Measurements from ENCODE around the gene TMEM179B. TPM values are rescaled to one million over a fixed set of nuclear protein-coding genes. Genes with fewer than 3 reads are reported as not detected.

TMEM179B gene
- total and polyA plus RNA-seq, 7 experiments from 2014 or later: 23.2 to 113 (median 61.1) TPM

GRCh38 chr11:62794201-62794775 lies 7.1 kb downstream of the TMEM179B start:
- intact Hi-C loops (cut with micrococcal nuclease): no loop called here
- Histone ChIP-seq H3K4me1 (ENCODE audit: control insufficient read depth in 2 of 2, insufficient read depth in 2 of 2, low read length in 2 of 2) (peaks cover 19 to 24% of the 10 kb centered on the region in 2 donors), H3K27me3 (ENCODE audit: control insufficient read depth in 2 of 2, insufficient read depth in 2 of 2, low read length in 2 of 2) (no peaks in the 10 kb centered on the region), H3K27ac (ENCODE audit: low read depth, low read length) (no peak overlapping the region), H3K9me3 (ENCODE audit: control insufficient read depth in 2 of 3, low read length in 3 of 3) (no peaks in the 10 kb centered on the region), H3K4me3 (ENCODE audit: low read length) (no peak overlapping the region), H3K36me3 (ENCODE audit: control insufficient read depth in 2 of 3, insufficient read depth in 3 of 3, low read length in 3 of 3) (peaks cover 33 to 75% (median 38%) of the 10 kb centered on the region in 3 experiments)
- Mint-ChIP-seq H3K4me1 (peaks cover 17 to 40% (median 33%) of the 10 kb centered on the region in 7 donors), H3K27ac (peak overlapping the region in 7 of 9 donors; percentile 4 to 81 (median 59)), H3K9me3 (no peaks in the 10 kb centered on the region), H3K4me3 (peak overlapping the region in 1 of 10 donors; percentile 6), H3K36me3 (peaks cover 8 to 43% (median 22%) of the 10 kb centered on the region in 5 donors), H3K27me3 (no peaks in the 10 kb centered on the region)
- ChIA-PET POLR2A (interaction anchor here (0.6 to 14.1 kb wide), 17 partner anchors 8 to 141 kb away, joined by 3 to 224 read pairs (median 4); partner anchors contain the start of genes INTS5, NXF1, STX5 and TAF6L), CTCF (interaction anchor here (0.8 to 3.8 kb wide), 4 partner anchors 8 to 40 kb away, joined by 3 to 14 read pairs (median 3); no protein-coding TSS in a partner anchor)
- no peak for ATAC-seq
- no peak for DNase-seq

DNA sequence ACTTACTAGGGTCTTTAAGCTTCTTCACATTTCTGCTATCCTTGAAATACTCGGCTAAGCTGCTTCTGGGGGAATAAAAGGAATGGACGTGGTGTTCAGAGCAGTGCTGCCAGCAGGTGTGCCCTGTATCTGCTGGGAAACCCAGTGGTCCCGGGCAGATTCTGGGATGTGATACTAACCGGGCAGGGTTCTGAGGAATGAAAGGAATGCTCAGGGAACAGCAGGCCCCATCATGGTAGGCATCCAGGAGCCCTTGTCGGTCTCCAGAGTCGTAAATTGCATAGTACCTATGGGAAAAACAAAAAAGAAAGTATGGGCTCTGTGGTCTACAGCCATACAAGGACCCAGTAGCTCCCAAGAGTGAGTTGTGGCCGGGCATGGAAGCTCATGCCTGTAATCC lies 9.1 kb downstream of the TMEM179B start:
- H3K9me3 Mint-ChIP-seq: no peaks in the 10 kb centered on the region
- peaks cover 4 to 26% (median 20%) of the 10 kb centered on the region in 7 donors for H3K4me1 Mint-ChIP-seq
- H3K4me3 ChIP-seq (ENCODE audit: low read length): no peak overlapping the region
- H3K9me3 ChIP-seq (ENCODE audit: control insufficient read depth in 2 of 3, low read length in 3 of 3): no peaks in the 10 kb centered on the region
- POLR2A ChIA-PET: interaction anchor here (0.6 to 14.1 kb wide), 14 partner anchors 5 to 1903 kb away, joined by 3 to 224 read pairs (median 6); partner anchors contain the start of genes NXF1, STX5, TEX54 and TMEM179B
- no peaks in the 10 kb centered on the region for H3K27me3 ChIP-seq (ENCODE audit: control insufficient read depth in 2 of 2, insufficient read depth in 2 of 2, low read length in 2 of 2)
- no peak for DNase-seq
- H3K36me3 Mint-ChIP-seq: peaks cover 12 to 47% (median 31%) of the 10 kb centered on the region in 5 donors
- H3K36me3 ChIP-seq (ENCODE audit: control insufficient read depth in 2 of 3, insufficient read depth in 3 of 3, low read length in 3 of 3): peaks cover 46 to 80% (median 54%) of the 10 kb centered on the region in 3 experiments
- CTCF ChIA-PET: interaction anchor here (1.2 to 3.8 kb wide), 2 partner anchors 10 to 66 kb away, joined by 3 to 14 read pairs; no protein-coding TSS in a partner anchor
- intact Hi-C loops (cut with micrococcal nuclease): no loop called here
- no peak overlapping the region for H3K4me3 Mint-ChIP-seq
- ATAC-seq: no peak
- H3K27ac Mint-ChIP-seq: peak overlapping the region in 3 of 9 donors; percentile 5 to 67 (median 59)
- H3K27me3 Mint-ChIP-seq: no peaks in the 10 kb centered on the region
- H3K4me1 ChIP-seq (ENCODE audit: control insufficient read depth in 2 of 2, insufficient read depth in 2 of 2, low read length in 2 of 2): peaks cover 9 to 10% of the 10 kb centered on the region in 2 donors
- H3K27ac ChIP-seq (ENCODE audit: low read depth, low read length): peak overlapping the region; percentile 1

DNA sequence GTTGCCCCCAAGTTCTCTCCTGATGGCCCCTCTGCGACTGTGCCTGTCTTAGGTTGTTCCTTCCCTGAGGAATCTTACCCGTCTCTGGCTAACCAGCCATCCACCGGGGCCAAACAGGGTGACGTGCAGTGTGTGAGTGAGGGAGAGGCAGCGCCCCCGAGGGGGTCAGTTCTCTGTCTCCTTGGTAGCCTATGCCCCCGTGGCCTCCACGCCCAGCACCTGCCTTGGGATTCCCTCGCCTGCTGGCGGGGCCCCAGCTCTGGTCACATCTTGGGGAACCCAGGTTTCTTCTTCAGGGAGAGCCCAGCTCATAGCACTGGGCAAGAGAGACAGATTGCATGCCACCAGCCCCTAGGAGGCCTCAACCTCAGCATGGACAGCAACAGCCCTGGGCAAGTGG lies 12.3 kb downstream of the TMEM179B start:
- no peak for ATAC-seq
- intact Hi-C loops (cut with micrococcal nuclease): no loop called here
- Mint-ChIP-seq H3K36me3 (peaks cover 9 to 54% (median 32%) of the 10 kb centered on the region in 5 donors), H3K9me3 (peaks cover 0 to 4% (median 0%) of the 10 kb centered on the region in 11 donors), H3K27me3 (no peaks in the 10 kb centered on the region), H3K4me3 (no peak overlapping the region), H3K4me1 (peaks cover 13 to 33% (median 30%) of the 10 kb centered on the region in 7 donors), H3K27ac (peak overlapping the region in 4 of 9 donors; percentile 14 to 80 (median 46))
- CTCF ChIA-PET: interaction anchor here (1.9 kb wide), 1 partner anchor 9 kb away, joined by 5 read pairs; no protein-coding TSS in a partner anchor
- Histone ChIP-seq H3K9me3 (ENCODE audit: control insufficient read depth in 2 of 3, low read length in 3 of 3) (no peaks in the 10 kb centered on the region), H3K4me1 (ENCODE audit: control insufficient read depth in 2 of 2, insufficient read depth in 2 of 2, low read length in 2 of 2) (peaks cover 11 to 13% of the 10 kb centered on the region in 2 donors), H3K36me3 (ENCODE audit: control insufficient read depth in 2 of 3, insufficient read depth in 3 of 3, low read length in 3 of 3) (peaks cover 47 to 91% (median 58%) of the 10 kb centered on the region in 3 experiments), H3K4me3 (ENCODE audit: low read length) (no peak overlapping the region), H3K27ac (ENCODE audit: low read depth, low read length) (no peak overlapping the region), H3K27me3 (ENCODE audit: control insufficient read depth in 2 of 2, insufficient read depth in 2 of 2, low read length in 2 of 2) (no peaks in the 10 kb centered on the region)
- POLR2A ChIA-PET: interaction anchor here (1.9 to 13.2 kb wide), 3 partner anchors 8 to 56 kb away, joined by 11 to 224 read pairs (median 22); partner anchors contain the start of genes TMEM179B, TMEM223 and WDR74
- DNase-seq: no peak

DNA sequence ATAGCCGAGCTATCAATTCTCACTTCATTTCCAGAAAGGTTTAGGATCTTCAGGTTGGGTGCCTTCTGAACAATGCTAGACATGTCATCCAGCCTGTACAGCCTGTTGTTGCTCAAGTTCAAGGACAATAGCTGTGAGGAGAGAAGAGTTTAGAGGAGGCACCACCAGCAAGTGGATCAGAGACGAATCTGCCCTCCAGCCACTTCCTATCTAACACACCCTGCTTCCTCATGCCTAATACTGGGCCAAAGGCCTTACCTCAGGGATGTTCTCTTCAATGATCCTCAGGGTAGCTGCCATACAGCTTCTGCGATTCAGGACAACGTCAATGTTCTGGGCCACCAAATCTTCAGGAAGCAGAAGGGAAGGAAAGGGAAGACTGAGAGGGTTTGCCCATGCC lies 13.9 kb downstream of the TMEM179B start:
- H3K27me3 ChIP-seq (ENCODE audit: control insufficient read depth in 2 of 2, insufficient read depth in 2 of 2, low read length in 2 of 2): no peaks in the 10 kb centered on the region
- H3K4me3 Mint-ChIP-seq: no peak overlapping the region
- peaks cover 13 to 16% of the 10 kb centered on the region in 2 donors for H3K4me1 ChIP-seq (ENCODE audit: control insufficient read depth in 2 of 2, insufficient read depth in 2 of 2, low read length in 2 of 2)
- H3K27ac ChIP-seq (ENCODE audit: low read depth, low read length): no peak overlapping the region
- H3K36me3 Mint-ChIP-seq: peaks cover 8 to 43% (median 23%) of the 10 kb centered on the region in 5 donors
- no peaks in the 10 kb centered on the region for H3K9me3 ChIP-seq (ENCODE audit: control insufficient read depth in 2 of 3, low read length in 3 of 3)
- peak overlapping the region in 3 of 9 donors; percentile 70 to 81 (median 74) for H3K27ac Mint-ChIP-seq
- intact Hi-C loops (cut with micrococcal nuclease): no loop called here
- H3K27me3 Mint-ChIP-seq: peaks cover 0 to 2% (median 0%) of the 10 kb centered on the region in 5 donors
- H3K4me3 ChIP-seq (ENCODE audit: low read length): no peak overlapping the region
- peaks cover 17 to 49% (median 34%) of the 10 kb centered on the region in 7 donors for H3K4me1 Mint-ChIP-seq
- POLR2A ChIA-PET: interaction anchor here (0.6 to 13.2 kb wide), 11 partner anchors 10 to 57 kb away, joined by 3 to 224 read pairs (median 7); partner anchors contain the start of genes STX5, TEX54, TMEM179B and TMEM223
- peaks cover 0 to 7% (median 0%) of the 10 kb centered on the region in 11 donors for H3K9me3 Mint-ChIP-seq
- ATAC-seq (no peak), DNase-seq (no peak)
- peaks cover 34 to 75% (median 53%) of the 10 kb centered on the region in 3 experiments for H3K36me3 ChIP-seq (ENCODE audit: control insufficient read depth in 2 of 3, insufficient read depth in 3 of 3, low read length in 3 of 3)
- CTCF ChIA-PET: interaction anchor here (1.2 to 1.9 kb wide), 3 partner anchors 11 to 55 kb away, joined by 4 to 5 read pairs (median 4); no protein-coding TSS in a partner anchor

DNA sequence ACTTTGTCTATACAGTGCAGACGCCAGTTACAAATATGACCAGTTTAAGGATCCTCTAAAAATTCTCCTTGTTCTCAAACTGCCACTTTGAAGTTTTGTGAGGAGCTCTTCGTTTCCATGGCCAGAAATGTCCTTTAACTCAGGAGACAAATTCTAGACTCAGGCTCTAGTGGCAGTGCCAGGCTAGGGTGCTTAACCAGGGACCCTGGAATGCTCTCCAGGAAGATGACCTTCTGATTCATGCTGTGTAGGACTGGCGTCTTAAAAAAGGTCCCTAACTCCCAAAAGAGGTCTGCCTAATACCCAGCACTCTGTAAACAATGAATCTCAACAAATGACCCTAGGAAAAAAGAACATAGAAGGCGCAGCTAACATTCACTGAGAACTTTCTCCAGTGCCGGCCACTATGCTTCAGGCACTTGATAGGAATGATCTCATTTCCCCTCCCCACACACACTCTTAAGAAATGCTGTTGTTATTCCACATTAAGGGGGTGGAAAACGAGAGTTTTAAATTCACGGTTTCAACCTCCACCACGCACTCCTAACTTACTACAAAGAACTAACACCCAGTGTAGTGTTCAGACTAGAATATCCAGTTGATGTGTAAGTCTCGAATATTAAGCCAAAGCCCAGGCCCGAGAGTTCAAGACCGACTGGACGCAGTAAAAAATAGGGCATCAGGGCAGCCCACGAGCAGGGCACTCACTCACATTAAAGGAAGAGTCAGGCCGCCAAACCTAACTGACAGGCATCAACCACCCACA lies 17.3 kb downstream of the TMEM179B start:
- Histone ChIP-seq H3K27me3 (ENCODE audit: control insufficient read depth in 2 of 2, insufficient read depth in 2 of 2, low read length in 2 of 2) (no peaks in the 10 kb centered on the region), H3K36me3 (ENCODE audit: control insufficient read depth in 2 of 3, insufficient read depth in 3 of 3, low read length in 3 of 3) (peaks cover 20 to 41% (median 31%) of the 10 kb centered on the region in 3 experiments), H3K27ac (ENCODE audit: low read depth, low read length) (peak overlapping the region; percentile 97), H3K4me3 (ENCODE audit: low read length) (peak overlapping the region; percentile 87), H3K9me3 (ENCODE audit: control insufficient read depth in 2 of 3, low read length in 3 of 3) (no peaks in the 10 kb centered on the region), H3K4me1 (ENCODE audit: control insufficient read depth in 2 of 2, insufficient read depth in 2 of 2, low read length in 2 of 2) (peaks cover 13 to 18% of the 10 kb centered on the region in 2 donors)
- ATAC-seq (peak; percentile 10), DNase-seq (peak in 2 of 9 donors; percentile 8 to 40)
- Mint-ChIP-seq H3K4me3 (peak overlapping the region; percentile 90 to 100 (median 99)), H3K27ac (peak overlapping the region; percentile 95 to 100 (median 98)), H3K9me3 (peaks cover 0 to 7% (median 0%) of the 10 kb centered on the region in 11 donors), H3K27me3 (peaks cover 0 to 2% (median 0%) of the 10 kb centered on the region in 5 donors), H3K36me3 (peaks cover 4 to 37% (median 19%) of the 10 kb centered on the region in 5 donors), H3K4me1 (peaks cover 17 to 55% (median 34%) of the 10 kb centered on the region in 7 donors)
- ChIA-PET CTCF (interaction anchor here (0.9 to 2.1 kb wide), 2 partner anchors 18 to 53 kb away, joined by 3 to 4 read pairs; no protein-coding TSS in a partner anchor), POLR2A (interaction anchor here (0.9 to 13.2 kb wide), 25 partner anchors 8 to 140 kb away, joined by 3 to 224 read pairs (median 7); partner anchors contain the start of genes BSCL2, C11orf98, CSKMT and GNG3)
- intact Hi-C loops (cut with micrococcal nuclease): loop anchor here (1.0 to 2.0 kb wide), 11 partner anchors 12 to 95 kb away; partner anchors contain the start of genes HNRNPUL2 (in 2 of the 2), STX5 (in 2 of the 2), TEX54 (in 2 of the 2) and TMEM179B (in 2 of the 2)

Data from naive thymus-derived CD4-positive, alpha-beta T cell (primary cell).